Measurements from ENCODE around the gene ZC2HC1B. TPM values are rescaled to one million over a fixed set of nuclear protein-coding genes. Genes with fewer than 3 reads are reported as not detected.

ZC2HC1B gene
- total and polyA plus RNA-seq, 2 of the 8 experiments (the other 6 are each of a cell fraction or from before 2014, with no cell fraction given) = not detected

- no peak overlapping the region for H2AFZ ChIP-seq (ENCODE audit: low read length)
- H4K91ac ChIP-seq (replicated peaks; ENCODE audit: insufficient read length, low read length) = no peak overlapping the region
- no peak overlapping the region for H3K4me3 ChIP-seq (ENCODE audit: extremely low read depth in 1 of 4, insufficient read depth in 2 of 4, low read depth in 3 of 4, low read length in 4 of 4)
- H3K14ac ChIP-seq (ENCODE audit: insufficient read length) = no peak overlapping the region
- no peaks in the 10 kb centered on the region for H3K36me3 ChIP-seq (ENCODE audit: control insufficient read depth in 2 of 4, insufficient read depth in 4 of 4, low read length in 3 of 4)
- no peaks in the 10 kb centered on the region for H3K27me3 ChIP-seq (replicated peaks in 1 of 4; ENCODE audit: control insufficient read depth in 3 of 4, extremely low read depth in 1 of 4, insufficient read depth in 3 of 4, low read length in 3 of 4)
- no peak overlapping the region for H2BK5ac ChIP-seq (ENCODE audit: low read depth, low read length)
- FAIRE-seq (no peak), DNase-seq (ENCODE audit: low read depth in 1 of 2, low spot score in 2 of 2) (no peak)
- H3K9me3 ChIP-seq (ENCODE audit: insufficient read depth in 2 of 2, low read depth in 1 of 2, low read length in 1 of 2) = no peaks in the 10 kb centered on the region
- no peak overlapping the region for H3K9ac ChIP-seq (replicated peaks in 1 of 4; ENCODE audit: extremely low read depth in 1 of 4, low read depth in 3 of 4, low read length in 3 of 4)
- no peak overlapping the region for H3K4ac ChIP-seq (replicated peaks; ENCODE audit: insufficient read length, low read depth, low read length)
- no peak overlapping the region for H3K4me2 ChIP-seq (ENCODE audit: insufficient read depth in 1 of 2, low read depth in 2 of 2, low read length in 2 of 2)
- H3K23ac ChIP-seq (ENCODE audit: insufficient read length) = no peak overlapping the region
- H3K79me1 ChIP-seq (ENCODE audit: low read depth, low read length) = no peaks in the 10 kb centered on the region
- peaks cover 0 to 7% (median 0%) of the 10 kb centered on the region in 4 experiments; a peak in 2 of 7 replicates for H3K4me1 ChIP-seq (replicated peaks in 1 of 4; ENCODE audit: control insufficient read depth in 3 of 4, insufficient read depth in 4 of 4, low read length in 3 of 4)
- H4K5ac ChIP-seq (ENCODE audit: insufficient read length, low read depth, low read length) = no peak overlapping the region
- H4K8ac ChIP-seq (ENCODE audit: extremely low read depth, insufficient read depth, low read length) = no peak overlapping the region
- CTCF ChIA-PET (ENCODE audit: partially characterized antibody) = interaction anchor here (1.3 to 4.4 kb wide), 4 partner anchors 15 to 83 kb away, joined by 3 to 20 read pairs (median 11); no protein-coding TSS in a partner anchor
- no peak overlapping the region for H2AK5ac ChIP-seq (ENCODE audit: low read depth, low read length)
- H2BK20ac ChIP-seq (ENCODE audit: low read length) = no peak overlapping the region
- H3K18ac ChIP-seq (ENCODE audit: extremely low read depth, low read length) = no peak overlapping the region
- no peaks in the 10 kb centered on the region for H4K20me1 ChIP-seq (replicated peaks in 1 of 2; ENCODE audit: control insufficient read depth in 1 of 2, insufficient read depth in 2 of 2, low read length in 2 of 2)
- no peak overlapping the region for H2BK120ac ChIP-seq (replicated peaks; ENCODE audit: low read depth, low read length)
- TF ChIP-seq TAF7 (optimal IDR thresholded peaks at IDR 0.05; ENCODE audit: borderline replicate concordance, low read depth, low read length) (no peak), PHF8 (conservative IDR thresholded peaks at IDR 0.05; ENCODE audit: low read depth, low read length) (no peak), KDM1A (IDR thresholded peaks at IDR 0.05; ENCODE audit: borderline replicate concordance, low read length) (no peak), RAD21 (IDR thresholded peaks at IDR 0.05 in 1 of 2, conservative IDR thresholded peaks at IDR 0.05 in 1 of 2; ENCODE audit: low read depth in 2 of 2, low read length in 2 of 2) (no peak), TCF12 (IDR thresholded peaks at IDR 0.05; ENCODE audit: low read depth, low read length) (no peak), USF2 (IDR thresholded peaks at IDR 0.05; ENCODE audit: low read length) (no peak), MAX (IDR thresholded peaks at IDR 0.05) (no peak), HDAC6 (IDR thresholded peaks at IDR 0.05; ENCODE audit: low read depth, low read length) (no peak)
- no peak overlapping the region for H3K56ac ChIP-seq (replicated peaks; ENCODE audit: insufficient read length, low read depth, low read length)
- no peaks in the 10 kb centered on the region for H3K79me2 ChIP-seq (ENCODE audit: control insufficient read depth in 1 of 2, insufficient read depth in 2 of 2, low read length in 2 of 2)
- no peak overlapping the region for H3K27ac ChIP-seq (ENCODE audit: low read depth, low read length)
- H3K23me2 ChIP-seq (ENCODE audit: low read depth, low read length) = no peaks in the 10 kb centered on the region; the same call in 1 of the 2 replicates
- 79% methylated on average over 1 of the region's 2 CpGs; no CpG with 5 or more reads in 1 of the 2 experiments for WGBS, 2 experiments (ENCODE audit: extremely low coverage in 1 of 2, insufficient coverage in 1 of 2, insufficient read length in 1 of 2, insufficient replicate concordance in 2 of 2, low coverage in 1 of 2, low lambda C conversion rate in 2 of 2, missing lambda C conversion rate in 1 of 2)
- POLR2A ChIA-PET (ENCODE audit: partially characterized antibody) = no interaction called here
- no peak overlapping the region for H2BK12ac ChIP-seq (ENCODE audit: low read depth, low read length)
- no peak overlapping the region for H2BK15ac ChIP-seq (ENCODE audit: low read length)
Observed at GRCh38 chr6:143900358-143900757, 36.1 kb downstream of the ZC2HC1B start.
